LoVo (cell line): ENCODE measurements around the gene CYP26C1.
A peak's percentile ranks its signal among the peaks of the same experiment; 100 is the strongest.

Experiments used
- DNase-seq: peaks from one replicate; pipeline ENCODE4 v3.0.0-alpha.2; 2016; ENCODE audit warnings: low spot score

Gene CYP26C1, protein sequence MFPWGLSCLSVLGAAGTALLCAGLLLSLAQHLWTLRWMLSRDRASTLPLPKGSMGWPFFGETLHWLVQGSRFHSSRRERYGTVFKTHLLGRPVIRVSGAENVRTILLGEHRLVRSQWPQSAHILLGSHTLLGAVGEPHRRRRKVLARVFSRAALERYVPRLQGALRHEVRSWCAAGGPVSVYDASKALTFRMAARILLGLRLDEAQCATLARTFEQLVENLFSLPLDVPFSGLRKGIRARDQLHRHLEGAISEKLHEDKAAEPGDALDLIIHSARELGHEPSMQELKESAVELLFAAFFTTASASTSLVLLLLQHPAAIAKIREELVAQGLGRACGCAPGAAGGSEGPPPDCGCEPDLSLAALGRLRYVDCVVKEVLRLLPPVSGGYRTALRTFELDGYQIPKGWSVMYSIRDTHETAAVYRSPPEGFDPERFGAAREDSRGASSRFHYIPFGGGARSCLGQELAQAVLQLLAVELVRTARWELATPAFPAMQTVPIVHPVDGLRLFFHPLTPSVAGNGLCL

DNA sequence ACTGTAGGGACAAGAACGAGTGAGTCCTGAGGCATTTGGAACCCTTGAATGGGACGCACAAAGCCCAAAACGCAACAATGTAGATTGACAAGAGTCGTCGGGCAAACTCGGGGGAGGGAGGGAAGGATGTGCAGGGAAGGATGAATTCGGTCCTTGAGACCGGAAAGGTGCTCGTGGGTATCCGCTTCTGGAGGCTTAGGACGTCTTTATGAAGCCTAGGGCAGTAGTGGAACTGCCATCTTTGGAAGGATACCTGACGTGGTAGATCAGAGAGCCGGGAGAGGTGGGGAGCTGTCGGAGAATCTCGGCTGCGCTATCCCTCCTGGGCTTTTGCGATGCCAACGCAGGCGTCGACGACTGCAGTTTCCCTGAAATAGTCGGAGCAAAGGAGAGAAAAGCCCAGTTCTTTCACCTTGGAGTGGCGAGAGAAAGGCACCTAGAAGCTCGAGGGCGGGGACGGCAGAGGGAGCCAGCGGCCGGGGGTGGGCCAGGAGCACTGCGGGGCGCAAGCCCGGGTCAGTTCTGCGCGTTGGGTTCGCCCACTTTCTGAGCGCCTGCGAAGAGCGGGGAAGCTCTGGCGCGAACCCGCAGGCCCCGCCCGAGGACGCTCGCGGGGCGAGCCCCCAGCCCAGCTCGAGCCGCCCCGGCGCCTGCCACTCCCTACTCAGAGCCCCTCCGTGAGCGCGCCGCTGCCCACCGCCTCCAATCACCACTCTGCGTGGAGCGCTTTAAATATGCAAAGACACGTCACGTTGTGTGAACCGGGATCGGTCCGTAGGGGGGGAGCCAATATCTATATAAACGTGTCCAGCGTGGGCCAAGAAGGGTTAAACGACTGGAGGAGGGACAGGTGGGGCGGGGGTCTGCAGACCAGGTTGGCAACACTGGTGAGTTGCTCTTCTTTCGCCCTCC, at the start of gene CYP26C1:
CYP26C1 (plus strand) TSS at position 824 of the 912 bp plus-strand sequence. CDS start 466 bp downstream, outside the sequence.
- no peak for DNase-seq

DNA sequence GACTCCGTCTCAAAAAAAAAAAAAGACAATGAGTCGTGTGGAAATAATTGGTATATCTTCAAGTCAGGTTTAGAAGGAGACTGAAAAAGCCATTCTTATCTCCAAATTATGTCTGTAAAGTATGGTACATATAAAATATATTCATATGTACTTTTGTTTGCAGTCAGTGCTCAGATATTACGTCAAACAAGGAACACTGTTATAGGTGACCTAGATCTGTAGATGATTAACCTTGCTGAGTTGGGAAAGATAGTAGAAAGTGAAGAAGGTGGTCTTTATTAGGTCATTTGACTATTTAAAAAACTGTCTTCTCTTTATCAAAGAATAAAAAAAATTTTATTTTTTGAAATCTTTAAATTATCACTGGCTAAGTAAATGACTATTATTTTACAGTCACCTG, 44.9 kb upstream of the CYP26C1 start:
- DNase-seq, result no peak

DNA sequence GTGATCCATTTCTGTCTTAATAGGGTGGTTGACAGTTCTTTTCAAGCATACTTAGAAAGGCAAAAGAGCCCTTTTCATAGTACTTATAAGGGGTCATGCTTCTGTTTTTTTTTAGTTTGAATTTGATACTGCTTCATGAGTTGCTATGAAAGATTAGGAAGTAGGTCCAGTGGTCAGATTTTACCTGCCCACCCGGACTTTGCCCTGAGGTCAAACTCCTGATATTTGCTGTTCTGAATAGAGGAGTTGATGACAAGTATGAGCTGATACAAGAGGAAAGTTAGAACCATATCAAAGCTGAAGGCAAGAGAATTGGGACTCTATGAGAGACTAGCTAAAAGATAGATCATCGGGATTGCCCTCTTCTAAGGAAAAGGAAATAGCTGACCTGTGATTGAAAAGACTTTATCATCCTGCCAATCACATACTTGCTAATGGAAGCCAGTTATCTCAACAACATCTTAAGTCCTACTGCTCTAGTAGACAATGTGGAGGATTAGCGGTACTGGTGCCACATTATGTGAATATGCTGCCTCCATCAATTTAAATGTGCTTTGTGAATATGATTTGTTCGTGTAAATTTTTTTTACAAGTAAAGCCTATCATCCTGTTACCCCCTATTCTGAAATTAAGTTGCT, 37.5 kb upstream of the CYP26C1 start:
- DNase-seq, result no peak

DNA sequence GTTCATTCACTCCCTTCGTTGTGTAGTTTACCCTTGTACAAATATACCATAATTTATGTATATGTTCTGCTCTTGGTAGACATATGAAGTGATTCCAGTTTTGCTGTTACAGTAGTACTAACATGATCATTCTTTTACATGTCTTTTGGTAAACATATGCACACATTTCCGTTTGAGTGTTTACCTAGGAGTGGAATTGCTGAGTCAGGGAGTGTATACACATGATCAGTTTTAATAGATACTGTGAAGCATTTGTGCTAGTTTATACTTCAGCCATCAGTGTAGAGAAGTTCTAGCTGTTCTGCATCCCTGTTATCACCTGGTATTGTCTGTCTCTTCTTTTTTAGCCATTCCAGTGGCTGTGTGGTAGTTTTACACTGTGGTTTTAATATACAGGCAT, 34.5 kb upstream of the CYP26C1 start:
- no peak for DNase-seq

DNA sequence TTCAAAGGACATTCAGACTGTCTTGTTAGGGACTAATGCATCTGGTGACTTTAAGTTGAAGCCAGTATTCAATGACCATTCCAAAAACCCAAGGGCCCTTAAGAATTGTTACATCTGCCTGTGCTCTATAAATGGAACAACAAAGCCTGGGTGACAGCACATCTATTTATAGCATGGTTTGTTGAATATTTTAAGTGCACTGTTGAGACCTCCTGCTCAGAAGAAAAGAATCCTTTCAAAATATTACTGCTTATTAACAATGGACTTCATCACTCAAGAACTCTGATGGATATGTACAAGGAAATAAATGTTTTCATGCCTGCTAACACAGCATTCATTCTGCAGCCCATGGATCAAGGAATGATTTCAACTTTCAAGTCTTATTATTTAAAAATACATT, 33.1 kb upstream of the CYP26C1 start:
- DNase-seq, result no peak

DNA sequence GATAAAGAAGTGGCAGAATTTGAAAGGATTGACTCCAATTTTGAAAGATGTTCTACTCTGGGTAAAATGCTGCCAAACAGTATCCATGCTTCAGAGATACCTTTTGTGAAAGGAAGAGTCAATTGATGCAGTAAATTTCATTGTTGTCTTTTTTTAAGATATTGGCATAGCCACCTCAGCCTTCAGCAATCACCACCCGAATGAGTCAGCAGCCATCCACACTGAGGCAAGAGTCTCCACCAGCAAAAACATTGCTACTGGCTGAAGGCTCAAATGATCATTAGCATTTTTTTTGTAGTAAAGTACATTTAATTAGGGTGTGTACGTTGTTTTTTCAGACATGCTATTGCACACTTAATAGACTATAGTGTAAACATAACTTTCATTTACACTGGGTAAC, 31.7 kb upstream of the CYP26C1 start:
- no peak for DNase-seq

DNA sequence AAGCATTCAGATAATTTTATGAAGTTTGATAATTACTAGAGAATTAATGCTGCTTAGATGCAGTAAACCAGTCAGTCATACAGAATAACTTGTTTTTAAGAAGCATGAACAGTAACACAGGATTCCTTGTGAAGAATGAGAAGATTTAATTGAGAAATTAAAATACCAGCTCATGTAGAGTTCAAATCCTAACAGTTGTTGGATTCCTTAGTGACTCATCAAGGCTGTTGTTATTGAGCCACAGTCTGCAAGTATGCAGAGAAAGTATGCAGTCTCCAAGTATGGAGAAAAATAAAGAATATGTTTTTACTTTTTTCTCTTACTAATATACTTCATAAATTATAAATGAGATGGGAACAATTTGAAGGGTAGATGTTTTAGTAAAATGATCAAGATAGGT, 30.2 kb upstream of the CYP26C1 start:
- DNase-seq, result peak; percentile 13

DNA sequence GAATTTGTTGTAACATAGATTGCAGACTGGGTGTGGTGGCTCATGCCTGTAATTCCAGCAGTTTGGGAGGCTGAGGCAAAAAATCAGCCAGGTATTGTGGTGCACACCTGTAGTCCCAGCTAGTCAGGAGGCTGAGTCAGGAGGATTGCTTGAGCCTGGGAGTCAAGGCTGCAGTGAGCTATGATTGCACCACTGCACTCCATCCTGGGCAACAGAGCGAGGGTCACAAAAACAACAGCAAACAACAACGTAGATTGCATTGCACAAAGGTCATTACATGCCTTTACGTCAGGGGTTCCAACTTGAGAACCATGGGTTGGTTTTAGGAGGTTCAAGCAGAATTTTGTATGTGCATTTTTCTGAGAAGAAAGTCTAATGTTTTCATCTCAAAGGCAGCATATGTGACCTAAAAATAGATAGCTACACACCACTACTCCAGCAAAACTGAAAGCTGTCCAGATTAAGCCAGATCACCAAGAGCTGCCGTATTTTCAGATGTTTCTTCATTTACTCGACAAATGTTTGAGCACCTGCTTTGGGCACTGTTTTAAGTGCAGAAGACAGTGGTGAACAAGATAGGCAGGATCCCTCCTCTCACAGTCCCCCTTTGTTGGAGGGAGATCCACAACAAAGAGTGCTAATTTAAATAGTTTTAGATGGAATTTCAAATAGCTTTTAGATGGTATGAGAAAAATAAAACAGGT, 28.3 kb upstream of the CYP26C1 start:
- DNase-seq, result no peak

DNA sequence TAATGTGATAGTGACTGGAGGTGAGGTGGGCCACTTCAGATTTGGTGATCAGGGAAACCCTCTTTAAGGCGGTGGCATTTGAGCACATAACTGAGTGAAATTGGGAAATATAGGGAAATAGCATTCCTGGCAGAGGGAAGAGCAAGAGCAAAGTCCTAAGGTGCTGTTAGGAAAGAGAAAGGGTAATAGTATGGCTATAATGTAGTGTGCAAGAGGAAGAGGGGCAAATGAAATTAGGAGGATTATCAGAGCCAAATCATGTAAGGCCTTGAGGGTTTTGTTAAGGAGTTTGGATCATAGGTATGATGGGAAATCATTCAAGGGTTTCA, 27.8 kb upstream of the CYP26C1 start:
- DNase-seq, result no peak

DNA sequence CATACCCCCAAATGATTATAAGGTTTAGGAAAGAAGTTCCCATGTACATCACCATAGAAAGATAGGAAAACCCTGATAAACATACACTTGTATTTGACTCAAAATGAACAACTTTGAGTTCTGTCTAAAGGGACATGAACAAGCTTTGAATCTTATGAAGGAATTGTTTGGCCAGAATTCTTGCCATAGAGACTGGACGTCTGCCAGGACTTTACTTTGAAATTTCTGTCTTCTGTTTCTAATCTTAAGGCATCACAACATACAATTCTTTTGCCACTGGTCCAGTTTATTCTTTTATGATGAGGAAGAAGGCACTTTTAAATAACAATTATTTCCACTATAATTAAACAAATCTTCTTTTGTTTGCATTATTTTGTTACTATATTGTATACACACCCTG, 26.2 kb upstream of the CYP26C1 start:
- DNase-seq, result no peak

DNA sequence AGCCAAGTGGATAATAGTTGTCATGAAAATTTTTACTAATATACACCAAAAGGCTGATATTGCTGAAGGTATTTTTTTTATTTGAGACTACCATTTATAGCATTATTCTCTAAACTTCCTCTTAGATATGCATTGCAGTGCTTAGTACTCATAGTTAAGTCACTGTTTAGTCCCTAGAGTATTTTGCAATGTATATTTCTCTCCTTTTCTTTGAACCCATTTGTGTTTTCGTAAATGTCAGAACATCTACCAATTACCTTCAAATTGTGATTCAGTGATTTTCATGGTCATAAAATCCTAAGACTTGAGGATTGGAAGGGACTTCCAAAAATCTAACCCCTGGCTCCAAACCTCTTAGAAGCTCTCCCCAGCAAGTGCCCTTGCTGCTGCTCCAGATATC, 21.5 kb upstream of the CYP26C1 start:
- DNase-seq, result no peak

DNA sequence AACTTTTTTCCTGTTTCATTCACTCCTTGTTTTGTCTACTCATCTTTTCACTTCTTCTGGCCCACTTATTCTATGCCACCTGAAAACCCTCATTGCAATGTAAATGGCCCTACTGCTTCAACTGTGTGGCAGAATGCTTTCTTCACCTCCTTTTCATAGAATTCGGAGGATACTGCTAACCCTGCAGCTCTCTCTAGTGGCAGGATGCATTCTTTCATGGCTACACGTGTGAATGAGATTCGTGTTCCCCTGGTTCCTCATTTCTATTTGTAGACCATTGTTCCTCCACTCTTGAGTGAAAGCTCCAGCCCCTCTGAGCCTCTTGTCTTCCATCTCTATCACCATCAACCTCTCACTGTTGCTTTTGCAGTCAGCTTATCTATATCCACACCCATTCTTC, 20.9 kb upstream of the CYP26C1 start:
- no peak for DNase-seq

DNA sequence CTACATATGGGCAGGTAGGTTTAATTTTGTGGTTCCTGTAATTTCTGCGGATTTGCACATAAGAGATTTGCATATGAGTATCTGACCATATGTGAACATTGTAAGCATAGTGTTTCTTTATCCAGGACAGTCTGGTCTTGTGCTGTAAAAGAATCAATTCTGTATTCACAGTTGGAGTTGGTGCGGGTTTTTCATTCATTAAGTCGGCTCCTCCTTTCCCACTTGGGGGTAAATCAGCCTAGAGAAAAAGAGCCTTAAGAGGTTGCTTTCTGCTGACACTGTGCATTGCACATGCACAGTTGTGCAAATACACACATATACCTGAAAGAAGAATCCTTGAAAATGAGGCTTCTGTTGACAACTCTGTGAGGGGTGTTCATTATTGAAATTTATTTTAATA, 6.1 kb upstream of the CYP26C1 start:
- no peak for DNase-seq

DNA sequence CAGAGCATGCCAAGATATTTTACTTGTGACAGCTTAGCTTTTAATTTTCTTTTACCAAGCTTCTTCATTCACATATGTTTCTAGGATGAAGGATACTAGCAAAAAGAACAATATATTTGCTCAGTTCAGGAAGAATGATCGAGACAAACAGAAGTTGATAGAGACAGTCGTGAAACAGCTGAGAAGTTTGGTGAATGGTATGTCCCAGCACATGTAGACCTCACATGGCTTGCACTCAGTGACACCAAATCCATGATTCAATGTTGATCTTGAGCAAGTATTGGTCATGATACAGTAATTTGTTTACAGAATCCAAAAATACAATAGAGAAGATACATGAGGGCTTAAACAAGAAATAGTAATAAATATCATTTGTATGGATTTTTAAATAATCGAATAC, 2.5 kb upstream of the CYP26C1 start:
- DNase-seq, result no peak

DNA sequence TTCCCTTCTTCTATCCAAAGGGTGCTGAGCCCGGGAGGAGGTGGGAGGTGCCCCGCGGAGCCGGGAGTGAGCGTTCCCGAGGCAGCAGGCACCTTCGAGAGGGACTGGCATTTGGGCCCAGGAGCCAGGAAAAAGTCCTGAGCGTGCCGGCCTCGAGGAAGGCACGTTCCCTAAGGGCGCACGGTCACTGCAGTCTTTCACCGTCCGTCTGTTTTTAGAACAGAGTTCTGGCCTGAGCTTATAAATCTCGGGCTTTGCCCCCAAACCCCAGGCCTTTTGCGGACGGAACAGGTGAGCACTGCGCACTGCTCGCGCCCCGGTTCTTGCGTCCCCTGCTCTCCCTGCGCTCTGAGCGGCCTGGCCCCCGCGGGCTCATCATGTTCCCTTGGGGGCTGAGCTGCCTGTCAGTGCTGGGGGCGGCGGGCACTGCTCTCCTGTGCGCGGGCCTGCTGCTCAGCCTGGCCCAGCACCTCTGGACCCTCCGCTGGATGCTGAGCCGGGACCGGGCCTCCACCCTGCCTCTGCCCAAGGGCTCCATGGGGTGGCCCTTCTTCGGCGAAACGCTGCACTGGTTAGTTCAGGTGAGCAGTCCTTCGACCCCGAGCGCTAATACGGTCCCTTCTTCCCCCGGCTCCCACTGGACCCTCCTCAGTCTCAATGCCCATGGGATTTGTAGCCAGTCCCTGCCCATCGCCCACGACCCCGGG, 442 bp downstream of the CYP26C1 start:
- no peak for DNase-seq

DNA sequence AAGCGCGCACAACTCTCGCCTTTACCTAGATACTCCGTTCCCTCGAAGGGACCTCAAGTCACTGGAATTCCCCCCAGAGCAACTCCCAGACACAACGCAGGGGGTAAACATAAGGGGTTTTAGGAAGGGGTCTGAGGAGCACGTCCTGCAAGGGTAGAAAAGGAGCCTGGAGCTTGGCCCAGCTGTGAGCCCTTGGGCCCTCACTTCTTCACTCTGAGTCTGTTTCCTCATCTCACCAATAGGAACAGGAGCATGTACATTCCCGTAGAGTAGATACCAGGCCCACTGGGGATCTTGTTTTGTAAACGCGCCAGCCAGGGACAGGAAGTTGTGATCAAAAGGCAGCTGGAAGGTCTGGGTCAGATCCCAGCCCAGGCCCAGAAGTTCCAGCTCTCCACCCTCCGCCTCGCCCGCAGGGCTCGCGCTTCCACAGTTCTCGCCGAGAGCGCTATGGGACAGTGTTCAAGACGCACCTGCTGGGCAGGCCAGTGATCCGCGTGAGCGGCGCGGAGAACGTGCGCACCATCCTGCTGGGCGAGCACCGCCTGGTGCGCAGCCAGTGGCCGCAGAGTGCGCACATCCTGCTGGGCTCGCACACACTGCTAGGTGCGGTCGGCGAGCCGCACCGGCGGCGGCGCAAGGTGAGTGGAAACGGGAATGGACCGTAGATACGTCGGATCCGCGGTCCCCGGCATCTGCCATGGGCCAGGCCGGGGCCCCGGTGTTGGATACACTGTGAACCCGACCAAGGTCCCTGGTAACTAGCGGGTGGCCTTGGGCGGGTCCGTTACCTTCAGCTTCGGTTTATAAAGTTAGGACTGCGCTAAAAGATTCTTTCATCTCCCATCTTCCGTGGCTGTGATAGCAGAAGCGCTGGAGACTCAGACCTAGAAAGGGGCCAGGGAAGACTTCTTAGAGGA, 1.3 kb downstream of the CYP26C1 start:
- no peak for DNase-seq

DNA sequence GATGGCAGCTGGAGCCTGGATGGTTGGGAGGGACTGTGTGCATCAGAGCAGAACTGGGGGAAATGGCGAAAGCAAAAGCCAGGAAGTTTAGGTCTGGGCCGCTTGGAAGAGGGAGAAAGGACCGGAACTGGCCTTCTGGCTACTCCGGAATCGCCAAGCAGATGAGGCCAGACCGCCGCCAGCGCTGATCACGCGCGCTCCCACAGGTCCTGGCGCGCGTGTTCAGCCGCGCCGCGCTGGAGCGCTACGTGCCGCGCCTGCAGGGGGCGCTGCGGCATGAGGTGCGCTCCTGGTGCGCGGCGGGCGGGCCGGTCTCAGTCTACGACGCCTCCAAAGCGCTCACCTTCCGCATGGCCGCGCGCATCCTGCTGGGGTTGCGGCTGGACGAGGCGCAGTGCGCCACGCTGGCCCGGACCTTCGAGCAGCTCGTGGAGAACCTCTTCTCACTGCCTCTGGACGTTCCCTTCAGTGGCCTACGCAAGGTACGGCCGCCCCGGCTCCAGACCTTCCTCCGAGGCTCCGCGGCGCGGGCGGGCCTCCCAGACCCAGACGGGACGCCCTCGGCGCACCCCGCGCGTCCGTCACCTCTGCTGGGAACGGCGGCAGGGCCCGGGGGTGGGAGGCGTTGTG, 2.0 kb downstream of the CYP26C1 start:
- no peak for DNase-seq

DNA sequence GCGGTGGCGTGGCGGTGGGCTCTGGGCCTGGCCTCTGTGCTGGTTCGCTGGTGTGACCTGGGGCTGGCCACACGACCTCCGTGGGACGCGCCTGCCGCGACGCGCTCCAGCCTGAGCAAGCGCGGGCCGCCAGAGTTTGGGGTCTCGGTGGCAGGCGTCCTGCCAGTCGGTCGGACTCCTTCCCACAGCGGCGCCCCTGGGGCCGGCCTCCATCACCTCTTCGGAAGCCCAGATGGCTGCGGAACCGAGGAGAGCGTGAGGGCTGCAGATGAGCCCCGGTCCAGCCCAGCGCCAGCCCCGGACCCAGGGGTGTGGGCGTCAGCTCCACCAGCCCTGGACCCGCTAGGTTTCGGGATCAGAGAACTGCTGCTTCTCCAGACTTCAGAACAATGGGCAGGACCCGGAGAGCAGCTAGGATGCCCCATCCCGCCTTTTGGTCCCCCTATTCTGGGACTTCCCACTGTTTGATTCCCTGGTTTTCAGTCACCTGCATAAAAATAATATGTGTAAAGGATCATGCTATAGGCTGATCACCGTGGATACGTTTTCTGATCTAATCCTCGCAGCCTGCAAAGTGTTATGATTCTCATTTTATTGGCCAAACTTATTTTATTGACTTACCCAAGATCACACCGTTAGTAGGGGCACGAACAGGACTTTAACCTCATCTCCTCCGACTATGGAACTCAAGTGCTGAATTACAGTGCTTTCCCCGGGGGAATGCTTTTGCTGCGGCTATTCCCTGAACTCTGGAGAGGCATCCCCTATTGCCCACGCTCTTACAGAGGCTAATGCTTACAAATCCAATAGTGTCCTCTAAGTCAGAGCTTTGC, 2.8 kb downstream of the CYP26C1 start:
- DNase-seq, result no peak
